GDM1 (cell line): ENCODE results near the gene NPB.

Experiments used
- DNase-seq: peaks from one replicate; lab custom pipeline; 2025; lab: John Stamatoyannopoulos, UW

The NPB gene

DNA sequence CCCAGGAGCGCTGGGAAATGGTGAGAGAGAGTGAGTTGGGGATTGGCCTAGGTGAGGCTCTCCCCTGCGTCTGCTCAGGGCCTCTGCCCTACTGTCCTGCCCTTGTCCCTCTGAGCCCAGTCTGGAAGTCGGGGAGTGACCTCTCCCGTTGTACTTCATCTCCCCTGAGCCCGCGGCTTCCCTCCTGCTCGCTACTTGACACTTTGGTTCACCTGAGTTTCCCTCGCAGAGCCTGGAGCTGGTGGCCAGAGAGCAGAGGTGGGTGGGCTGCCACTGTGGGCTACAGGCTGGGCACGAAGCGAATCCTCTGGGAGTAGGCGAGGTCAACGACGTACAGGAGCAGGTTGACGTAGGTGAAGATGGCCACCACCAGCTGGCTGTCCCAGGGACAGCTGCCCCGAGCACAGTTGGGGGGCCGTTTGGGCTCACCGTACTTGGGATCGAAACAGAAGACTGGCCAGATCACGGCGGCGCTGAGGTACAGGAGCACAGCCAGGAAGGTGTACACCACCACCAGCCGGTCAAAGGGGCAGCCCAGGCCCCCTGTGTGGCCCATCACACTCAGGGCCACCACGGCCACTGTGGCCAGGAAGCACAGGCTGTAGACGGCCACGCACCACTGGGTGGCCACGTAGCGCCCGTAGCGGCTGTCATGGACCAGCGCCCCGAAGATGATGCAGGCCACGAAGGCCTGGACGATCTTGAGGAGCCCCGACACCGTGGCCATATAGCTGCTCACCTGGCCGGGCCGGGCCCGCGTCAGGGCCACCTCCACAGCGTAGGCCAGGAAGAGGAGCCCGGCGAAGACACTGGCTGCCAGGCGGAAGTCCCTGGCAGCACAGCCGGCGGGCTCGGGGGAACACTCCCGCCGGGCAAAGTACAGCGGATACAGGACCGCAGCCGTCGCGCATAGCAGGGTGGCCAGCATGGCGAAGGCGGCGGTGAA is 38.8 kb downstream of the NPB start:
- DNase-seq: no peak

DNA sequence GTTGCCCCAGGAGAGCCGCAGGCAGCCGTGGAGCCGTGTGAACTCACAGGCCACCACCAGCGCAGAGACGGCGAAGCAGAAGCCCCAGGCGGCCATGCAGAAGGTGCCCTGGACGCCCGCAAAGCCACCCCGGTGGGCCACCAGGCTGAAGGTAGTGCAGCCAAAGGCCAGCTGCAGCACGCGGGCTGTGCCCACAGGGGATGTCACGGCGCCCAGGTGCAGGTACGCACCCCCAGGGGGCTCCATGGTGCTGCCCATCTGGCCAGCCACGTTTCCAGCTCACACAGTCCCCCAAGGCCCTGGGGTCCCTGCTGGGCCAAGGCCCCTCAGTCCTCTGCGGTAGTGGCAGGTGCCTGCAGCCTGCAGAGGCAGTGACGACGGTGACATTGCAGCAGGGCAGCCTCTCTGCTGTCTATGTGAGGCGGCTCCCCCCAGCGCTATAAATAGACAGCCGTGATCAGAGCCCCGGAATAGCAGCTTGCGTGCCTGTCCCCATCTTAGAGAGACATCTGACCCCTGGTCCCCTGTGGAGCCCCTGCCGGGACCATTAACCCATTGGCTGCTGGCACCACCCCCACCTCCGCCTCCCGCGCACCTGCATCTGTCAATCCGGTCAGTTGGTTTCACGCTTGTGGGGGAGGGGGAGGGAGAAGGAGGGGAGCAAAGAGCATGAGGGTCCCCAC is 39.6 kb downstream of the NPB start:
- DNase-seq: no peak

DNA sequence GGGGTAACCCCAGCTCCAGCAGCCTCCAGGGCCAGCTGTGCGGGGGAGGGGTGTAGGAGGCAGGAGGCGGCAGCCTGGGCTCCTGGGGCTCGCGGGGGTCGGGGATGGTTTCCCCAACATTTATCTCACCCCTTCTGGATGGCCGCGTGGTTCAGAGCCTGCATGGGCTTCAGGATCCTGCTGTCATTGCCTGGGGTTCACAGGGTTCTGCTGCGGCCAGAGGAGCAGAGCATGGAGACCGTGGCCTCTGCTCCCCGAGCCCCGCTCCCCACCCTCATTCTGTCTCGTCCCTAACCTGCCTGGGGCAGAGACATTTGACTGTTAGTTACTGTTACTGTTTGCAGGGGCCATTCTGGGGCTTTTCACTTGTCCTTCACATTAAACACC is 40.1 kb downstream of the NPB start:
- DNase-seq: no peak

DNA sequence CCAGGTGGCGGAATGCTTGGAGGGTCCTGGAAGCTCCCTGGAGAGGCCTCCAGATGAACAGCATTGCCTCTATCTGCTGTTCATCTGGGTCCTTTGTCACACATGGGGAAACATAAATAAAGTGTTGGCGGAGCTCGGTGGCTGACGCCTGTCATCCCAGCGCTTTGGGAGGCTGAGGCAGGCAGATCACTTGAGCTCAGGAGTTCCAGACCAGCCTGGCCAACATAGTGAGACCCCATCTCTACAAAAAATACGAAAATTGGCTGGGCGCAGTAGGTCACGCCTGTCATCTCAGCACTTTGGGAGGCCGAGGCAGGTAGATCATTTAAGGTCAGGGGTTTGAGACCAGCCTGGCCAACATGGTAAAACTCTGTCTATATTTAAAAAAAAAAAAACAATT is 42.8 kb downstream of the NPB start:
- no peak for DNase-seq

DNA sequence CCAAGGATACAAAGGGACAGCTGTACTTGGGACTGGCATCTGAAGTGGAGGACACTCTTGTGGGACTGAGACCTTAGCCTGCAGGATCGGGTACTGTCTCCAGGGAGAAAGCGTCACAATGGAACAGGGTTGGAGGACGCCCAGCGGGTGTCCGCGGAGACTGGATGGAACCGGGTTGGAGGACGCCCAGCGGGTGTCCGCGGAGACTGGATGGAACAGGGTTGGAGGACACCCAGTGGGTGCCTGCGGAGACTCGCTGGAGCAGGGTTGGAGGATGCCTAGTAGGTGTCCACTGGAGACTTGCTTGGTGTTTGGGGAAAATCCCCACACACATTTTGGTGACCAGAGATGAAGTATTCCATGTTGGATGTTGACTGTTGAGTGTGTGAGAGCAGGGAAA is 45.2 kb downstream of the NPB start, which contains the start of gene MYADML2:
TSS of gene MYADML2 (minus strand) at position 45 of the 400 bp plus-strand sequence. CDS start 5,492 bp downstream, outside the sequence.
- DNase-seq: no peak

DNA sequence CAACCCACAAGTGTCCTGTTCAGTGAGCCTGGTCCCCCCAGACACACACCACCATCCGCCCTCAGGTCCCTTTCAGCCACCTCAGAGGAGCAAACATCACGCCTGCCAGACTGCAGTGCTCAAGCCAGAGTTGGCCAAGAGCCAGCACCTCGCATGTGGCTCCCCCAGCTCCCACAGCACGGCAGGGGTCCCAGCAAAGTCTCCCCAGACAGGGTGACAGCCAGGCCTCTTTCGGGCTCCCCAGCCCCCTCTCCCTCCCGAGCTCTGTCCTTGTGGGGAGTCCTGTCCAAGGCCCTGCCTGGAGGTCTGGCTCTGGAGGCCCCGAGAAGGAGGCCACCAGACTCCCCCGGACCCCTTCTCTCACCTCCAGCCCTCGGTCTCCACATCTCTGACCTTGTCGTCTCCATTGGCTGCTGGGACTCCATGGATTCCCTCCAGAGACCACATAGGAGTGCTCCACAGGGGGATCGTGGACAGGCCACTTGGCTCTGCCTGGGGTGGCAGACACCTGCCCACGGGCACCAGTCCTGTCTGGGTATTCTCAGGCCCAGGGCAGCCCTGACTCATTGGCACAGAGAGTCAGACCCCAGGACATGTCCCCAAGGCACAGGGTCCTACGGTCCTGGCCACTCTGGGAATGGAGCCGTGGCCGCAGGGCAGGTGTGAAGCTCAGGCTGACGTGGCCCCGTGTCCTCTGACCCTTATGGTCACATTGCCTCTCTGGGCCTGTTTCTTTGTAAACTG is 46.8 kb downstream of the NPB start:
- DNase-seq: no peak

DNA sequence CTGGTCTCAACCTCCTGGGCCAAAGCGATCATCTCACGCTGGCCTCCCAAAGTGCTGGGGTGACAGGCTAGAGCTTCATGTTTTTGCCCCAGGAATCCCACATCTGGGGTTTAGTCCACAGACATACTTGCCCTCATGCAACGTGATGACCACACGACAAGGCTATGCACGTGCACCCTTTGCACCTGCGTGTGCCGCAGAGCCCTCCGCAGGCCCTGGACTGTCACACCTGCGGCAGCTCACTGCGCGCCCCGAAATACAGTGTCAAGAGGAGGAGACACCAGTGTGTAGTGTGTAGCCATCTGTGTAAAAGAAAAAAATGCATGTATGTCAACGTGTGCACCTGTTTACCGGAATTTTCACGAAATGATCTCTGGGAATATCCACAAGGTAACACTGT is 48.5 kb downstream of the NPB start:
- DNase-seq: no peak

DNA sequence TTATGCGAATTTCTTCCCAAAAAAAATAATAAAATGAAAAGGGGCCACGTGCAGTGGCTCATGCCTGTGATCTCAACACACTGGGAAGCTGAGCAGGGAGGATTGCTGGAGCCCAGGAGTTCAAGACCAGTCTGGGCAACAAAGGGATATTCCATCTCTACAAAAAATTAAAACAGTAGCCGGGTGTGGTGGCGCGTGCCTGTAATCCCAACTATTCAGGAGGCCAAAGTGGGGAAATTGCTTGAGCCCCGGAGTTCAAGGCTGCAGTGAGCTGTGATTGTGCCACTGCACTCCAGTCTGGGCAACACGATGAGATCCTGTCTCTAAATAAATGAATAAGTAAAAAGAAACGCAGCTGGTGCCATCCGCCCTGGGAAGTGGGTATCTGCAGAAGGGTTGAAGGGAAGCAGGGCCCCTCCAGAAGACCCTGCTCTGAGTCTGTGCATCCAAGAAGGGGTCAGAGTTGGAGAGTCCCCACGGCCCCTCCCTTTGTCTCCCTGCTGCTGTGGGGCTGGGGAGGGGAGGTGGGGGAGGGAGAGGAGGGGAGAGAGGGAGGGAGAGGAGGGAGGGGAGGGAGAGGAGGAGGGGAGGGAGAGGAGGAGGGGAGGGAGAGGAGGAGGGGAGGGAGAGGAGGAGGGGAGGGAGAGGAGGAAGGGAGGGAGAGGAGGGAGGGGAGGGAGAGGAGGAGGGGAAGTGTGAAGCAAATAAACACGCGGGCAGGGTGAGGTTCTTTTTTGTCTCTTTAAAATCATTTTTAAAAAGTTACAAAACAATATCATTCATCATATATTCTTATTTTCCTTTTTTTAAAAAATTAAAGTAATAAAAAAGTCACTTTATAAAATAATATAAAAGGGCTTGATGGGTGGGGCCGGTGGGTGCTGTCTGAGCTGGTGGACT is 50.0 kb downstream of the NPB start:
- no peak for DNase-seq
